Ishikawa (cell line): ENCODE measurements around the gene GORASP1.

Experiments used
- CEBPB ChIP-seq: IDR thresholded peaks from 2 replicates; pipeline ENCODE4 v1.6.1; 2012
- CREB1 ChIP-seq: IDR thresholded peaks from 2 replicates; pipeline ENCODE4 v1.6.1; 2012; ENCODE audit warnings: low read depth
- EGR1 ChIP-seq: IDR thresholded peaks from 2 replicates; pipeline ENCODE4 v1.6.1; 2012
- EP300 ChIP-seq: IDR thresholded peaks from 2 replicates; pipeline ENCODE4 v1.6.1; 2012; ENCODE audit warnings: borderline replicate concordance
- FOXM1 ChIP-seq: IDR thresholded peaks from 2 replicates; pipeline ENCODE4 v1.6.1; 2012; ENCODE audit warnings: low read depth, borderline replicate concordance
- MAX ChIP-seq: IDR thresholded peaks from 2 replicates; pipeline ENCODE4 v1.6.1; 2012
- NFIC ChIP-seq: IDR thresholded peaks from 2 replicates; pipeline ENCODE4 v1.6.1; 2012
- RAD21 ChIP-seq: IDR thresholded peaks from 2 replicates; pipeline ENCODE4 v1.6.1; 2012; ENCODE audit warnings: low read depth
- REST ChIP-seq: IDR thresholded peaks from 2 replicates; pipeline ENCODE4 v1.6.1; 2012; ENCODE audit warnings: low read depth, mild to moderate bottlenecking
- TAF1 ChIP-seq: IDR thresholded peaks from 2 replicates; pipeline ENCODE4 v1.6.1; 2012; ENCODE audit warnings: low read depth, mild to moderate bottlenecking
- TCF12 ChIP-seq: IDR thresholded peaks from 2 replicates; pipeline ENCODE4 v1.6.1; 2012; ENCODE audit warnings: low read depth
- TEAD4 ChIP-seq: IDR thresholded peaks from 2 replicates; pipeline ENCODE4 v1.6.1; 2012
- USF1 ChIP-seq: IDR thresholded peaks from 2 replicates; pipeline ENCODE4 v1.6.1; 2012
- YY1 ChIP-seq: IDR thresholded peaks from 2 replicates; pipeline ENCODE4 v1.6.1; 2012; ENCODE audit warnings: low read depth
- ZBTB7A ChIP-seq: IDR thresholded peaks from 2 replicates; pipeline ENCODE4 v1.6.1; 2012; ENCODE audit warnings: low read depth

GORASP1 gene

GRCh38 chr3:39096775-39097174 lies 10.7 kb downstream of the GORASP1 start:
- no peak for TF ChIP-seq FOXM1
- TF ChIP-seq RAD21: no peak
- no peak for TF ChIP-seq CREB1
- TF ChIP-seq NFIC: no peak
- TF ChIP-seq CEBPB: no peak
- no peak for TF ChIP-seq TCF12
- no peak for TF ChIP-seq USF1
- no peak for TF ChIP-seq TAF1
- no peak for TF ChIP-seq ZBTB7A

GRCh38 chr3:39095778-39096177 lies 11.6 kb downstream of the GORASP1 start:
- TF ChIP-seq TEAD4 (no peak), ZBTB7A (no peak), CEBPB (no peak)

- TF ChIP-seq EGR1 (no peak), YY1 (no peak), CREB1 (no peak), MAX (no peak), TCF12 (no peak), ZBTB7A (no peak), TAF1 (no peak), FOXM1 (no peak)
Observed at GRCh38 chr3:39094851-39095677, 12.4 kb downstream of the GORASP1 start.

GRCh38 chr3:39090922-39091321 lies 16.5 kb downstream of the GORASP1 start:
- TF ChIP-seq CEBPB (no peak), TCF12 (no peak), EGR1 (no peak), NFIC (no peak), EP300 (no peak)

- TF ChIP-seq TCF12 (no peak), FOXM1 (no peak), EGR1 (no peak), RAD21 (no peak), USF1 (no peak), TEAD4 (no peak), MAX (no peak), NFIC (no peak)
Observed at GRCh38 chr3:39088889-39089288, 18.5 kb downstream of the GORASP1 start.

- no peak for TF ChIP-seq TAF1
- TF ChIP-seq REST: no peak
- TF ChIP-seq FOXM1: no peak
- TF ChIP-seq RAD21: no peak
- TF ChIP-seq USF1: no peak
- no peak for TF ChIP-seq MAX
- no peak for TF ChIP-seq EGR1
- no peak for TF ChIP-seq YY1
Observed at GRCh38 chr3:39088456-39088855, 19.0 kb downstream of the GORASP1 start.

- TF ChIP-seq RAD21 (no peak), MAX (no peak), USF1 (no peak), CEBPB (no peak), TEAD4 (no peak), YY1 (no peak), TAF1 (no peak)
Observed at GRCh38 chr3:39086144-39086543, 21.3 kb downstream of the GORASP1 start.
